GM18873 (cell line): ENCODE measurements around the gene ZNF578.
"Not testable (repeated sequence)": the region's sequence is repeated elsewhere in the genome, so short reads cannot be mapped to it uniquely, and the experiment has no call there.

Experiments
- ATAC-seq: cut with Tn5 transposase; IDR thresholded peaks from one replicate; pipeline ENCODE4 v1.9.1; 2021; ENCODE audit warnings: mild to moderate bottlenecking, moderate library complexity, moderate number of reproducible peaks; ENCODE audit not compliant: unreplicated experiment, low FRiP score

The ZNF578 gene

GRCh38 chr19:52557231-52557995, 104.1 kb downstream of the ZNF578 start:
- ATAC-seq, result no peak

- ATAC-seq, result not testable (repeated sequence)
Observed at GRCh38 chr19:52558732-52559445, 105.5 kb downstream of the ZNF578 start.

GRCh38 chr19:52561611-52562010, 108.3 kb downstream of the ZNF578 start:
- not testable (repeated sequence) for ATAC-seq
